ENCODE measurements around the gene SH3GLB2.

DNA sequence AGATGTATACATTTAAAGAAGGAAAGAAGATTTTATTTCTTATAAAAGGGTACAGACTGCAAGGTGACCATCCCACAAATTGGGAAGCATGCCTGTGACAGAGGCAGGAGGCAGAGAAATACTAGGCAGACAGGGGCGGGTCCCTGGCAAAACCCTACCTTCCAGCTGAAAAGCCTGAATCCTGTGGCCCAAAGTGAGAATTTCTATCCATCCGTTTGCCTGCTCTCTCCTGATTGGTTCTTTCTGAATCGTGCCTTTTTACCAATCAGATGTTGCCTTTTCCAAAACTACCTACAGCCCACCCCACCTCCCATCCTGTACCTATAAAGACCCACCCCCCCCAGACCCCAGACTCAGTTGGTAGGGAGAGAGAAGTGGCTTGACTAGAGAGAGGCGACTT lies 3.4 kb upstream of the SH3GLB2 start:
- TF ChIP-seq, protein P1, sequence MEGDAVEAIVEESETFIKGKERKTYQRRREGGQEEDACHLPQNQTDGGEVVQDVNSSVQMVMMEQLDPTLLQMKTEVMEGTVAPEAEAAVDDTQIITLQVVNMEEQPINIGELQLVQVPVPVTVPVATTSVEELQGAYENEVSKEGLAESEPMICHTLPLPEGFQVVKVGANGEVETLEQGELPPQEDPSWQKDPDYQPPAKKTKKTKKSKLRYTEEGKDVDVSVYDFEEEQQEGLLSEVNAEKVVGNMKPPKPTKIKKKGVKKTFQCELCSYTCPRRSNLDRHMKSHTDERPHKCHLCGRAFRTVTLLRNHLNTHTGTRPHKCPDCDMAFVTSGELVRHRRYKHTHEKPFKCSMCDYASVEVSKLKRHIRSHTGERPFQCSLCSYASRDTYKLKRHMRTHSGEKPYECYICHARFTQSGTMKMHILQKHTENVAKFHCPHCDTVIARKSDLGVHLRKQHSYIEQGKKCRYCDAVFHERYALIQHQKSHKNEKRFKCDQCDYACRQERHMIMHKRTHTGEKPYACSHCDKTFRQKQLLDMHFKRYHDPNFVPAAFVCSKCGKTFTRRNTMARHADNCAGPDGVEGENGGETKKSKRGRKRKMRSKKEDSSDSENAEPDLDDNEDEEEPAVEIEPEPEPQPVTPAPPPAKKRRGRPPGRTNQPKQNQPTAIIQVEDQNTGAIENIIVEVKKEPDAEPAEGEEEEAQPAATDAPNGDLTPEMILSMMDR (IDR thresholded peaks at IDR 0.05), result no peak
- TF ChIP-seq ZFX (IDR thresholded peaks at IDR 0.05; ENCODE audit: borderline replicate concordance), result no peak

Measured in 22Rv1 (cell line).